OCI-LY7 (cell line): ENCODE data around the gene TMTC2.

Experiments
- EZH2phosphoT487 ChIP-seq: fragments of 200-600 bp; sonication (generic); IDR thresholded peaks from 2 replicates; pipeline ENCODE4 v1.6.1; 2018; ENCODE audit warnings: low read depth, borderline replicate concordance, mild to moderate bottlenecking, mixed run types, antibody characterized with exemption, low read length, moderate library complexity, mixed read lengths
- TF ChIP-seq, protein P1 (sequence below): fragments of 200-600 bp; sonication (generic); conservative IDR thresholded peaks from 2 replicates; pipeline ENCODE4 v1.5.1; 2014; ENCODE audit warnings: mild to moderate bottlenecking, antibody characterized with exemption, low read length, moderate library complexity, mixed read lengths

DNA sequence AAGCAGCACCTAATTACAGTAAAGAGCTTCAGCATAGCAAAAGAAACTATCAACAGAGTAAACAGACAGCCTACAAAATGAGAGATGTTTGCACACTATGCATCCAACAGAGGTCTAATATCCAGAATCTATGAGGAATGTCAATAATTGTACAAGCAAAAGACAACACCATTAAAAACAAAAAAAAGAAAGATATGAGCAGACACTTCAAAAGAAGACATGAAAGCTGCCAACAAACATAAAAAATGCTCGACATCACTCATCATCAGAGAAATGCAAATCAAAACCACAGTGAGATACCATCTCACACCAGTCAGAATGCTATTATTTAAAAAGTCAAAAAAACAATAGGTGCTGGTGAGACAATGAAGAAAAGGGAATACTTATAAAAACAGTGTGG is 273.1 kb downstream of the TMTC2 start:
- TF ChIP-seq, protein P1, sequence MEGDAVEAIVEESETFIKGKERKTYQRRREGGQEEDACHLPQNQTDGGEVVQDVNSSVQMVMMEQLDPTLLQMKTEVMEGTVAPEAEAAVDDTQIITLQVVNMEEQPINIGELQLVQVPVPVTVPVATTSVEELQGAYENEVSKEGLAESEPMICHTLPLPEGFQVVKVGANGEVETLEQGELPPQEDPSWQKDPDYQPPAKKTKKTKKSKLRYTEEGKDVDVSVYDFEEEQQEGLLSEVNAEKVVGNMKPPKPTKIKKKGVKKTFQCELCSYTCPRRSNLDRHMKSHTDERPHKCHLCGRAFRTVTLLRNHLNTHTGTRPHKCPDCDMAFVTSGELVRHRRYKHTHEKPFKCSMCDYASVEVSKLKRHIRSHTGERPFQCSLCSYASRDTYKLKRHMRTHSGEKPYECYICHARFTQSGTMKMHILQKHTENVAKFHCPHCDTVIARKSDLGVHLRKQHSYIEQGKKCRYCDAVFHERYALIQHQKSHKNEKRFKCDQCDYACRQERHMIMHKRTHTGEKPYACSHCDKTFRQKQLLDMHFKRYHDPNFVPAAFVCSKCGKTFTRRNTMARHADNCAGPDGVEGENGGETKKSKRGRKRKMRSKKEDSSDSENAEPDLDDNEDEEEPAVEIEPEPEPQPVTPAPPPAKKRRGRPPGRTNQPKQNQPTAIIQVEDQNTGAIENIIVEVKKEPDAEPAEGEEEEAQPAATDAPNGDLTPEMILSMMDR: no peak
- no peak for TF ChIP-seq EZH2phosphoT487
